ENCODE data around the gene EFNA1. TPM values are rescaled to one million over a fixed set of nuclear protein-coding genes. Genes with fewer than 3 reads are reported as not detected.
A peak's percentile ranks its signal among the peaks of the same experiment; 100 is the strongest.

Gene EFNA1
- polyA plus RNA-seq, 2 of the 4 experiments (the other 2 are of a cell fraction), result 25.1 to 38.9 TPM

- WGBS (ENCODE audit: missing lambda C conversion rate), result 7% methylated on average over 21 of the region's 67 CpGs
- FAIRE-seq, result no peak
- CTCF ChIA-PET, result interaction anchor here (1.9 to 17.9 kb wide), 5 partner anchors 9 to 410 kb away, joined by 3 to 319 read pairs (median 10); partner anchors contain the start of genes ADAM15 and EFNA4
These were observed 48.0 kb upstream of the EFNA1 start for GRCh38 chr1:155079487-155080311.

GRCh38 chr1:155080312-155081228 lies 47.1 kb upstream of the EFNA1 start:
- DNase-seq (ENCODE audit: low read depth in 1 of 2, low spot score in 1 of 2) (no peak), FAIRE-seq (no peak), ATAC-seq (no peak)

More at GRCh38 chr1:155079487-155080311, 48.0 kb upstream of the EFNA1 start:
- Histone ChIP-seq H3K4me2 (peak overlapping the region; percentile 99), H3K9me3 (no peaks in the 10 kb centered on the region), H3K4me1 (peaks cover 51% of the 10 kb centered on the region), H3K27ac (peak overlapping the region in 1 of 2 experiments; percentile 43; a peak in 3 of 6 replicates), H3K4me3 (peak overlapping the region; percentile 55)
- DNase-seq (ENCODE audit: low read depth in 1 of 2, low spot score in 1 of 2), result no peak
- POLR2A ChIA-PET, result no interaction called here
- ATAC-seq, result peak in 1 of 2 experiments; percentile 35; a peak in 3 of 6 replicates
- TF ChIP-seq RNF2 (IDR thresholded peaks at IDR 0.05; ENCODE audit: borderline replicate concordance, low read depth), result 0 out of 2 replicates have a peak, but pooled peaks have one; percentile 51
- no peak for TF ChIP-seq EHF (CRISPR knock-in tag; IDR thresholded peaks at IDR 0.05)

More at GRCh38 chr1:155080312-155081228, 47.1 kb upstream of the EFNA1 start:
- Histone ChIP-seq H3K4me2 (peak overlapping the region; percentile 99), H3K4me1 (peaks cover 52% of the 10 kb centered on the region), H3K9me3 (no peaks in the 10 kb centered on the region), H3K27ac (peak overlapping the region in 1 of 2 experiments; percentile 43; a peak in 3 of 6 replicates), H3K4me3 (peak overlapping the region; percentile 55)
- ChIA-PET CTCF (interaction anchor here (0.6 to 17.9 kb wide), 7 partner anchors 10 to 521 kb away, joined by 3 to 319 read pairs (median 4); partner anchors contain the start of genes ADAM15, EFNA4 and KRTCAP2), POLR2A (interaction anchor here (0.5 to 1.0 kb wide), 2 partner anchors 93 to 107 kb away, joined by 3 to 4 read pairs; partner anchors contain the start of gene KRTCAP2)
- WGBS (ENCODE audit: missing lambda C conversion rate), result 12% methylated on average over 15 of the region's 71 CpGs
- TF ChIP-seq NPAS2 (CRISPR knock-in tag; IDR thresholded peaks at IDR 0.05; ENCODE audit: borderline replicate concordance), result peak; percentile 44; the same call in 1 of the 2 replicates
- peak; percentile 89 for TF ChIP-seq USF2 (IDR thresholded peaks at IDR 0.05)
- no peak for TF ChIP-seq EP300 (IDR thresholded peaks at IDR 0.05)
- TF ChIP-seq ZSCAN20 (CRISPR knock-in tag; IDR thresholded peaks at IDR 0.05), result no peak
- no peak for TF ChIP-seq HOXB13 (CRISPR knock-in tag; IDR thresholded peaks at IDR 0.05; ENCODE audit: low read depth)
- no peak for TF ChIP-seq RARB (CRISPR knock-in tag; IDR thresholded peaks at IDR 0.05)
- TF ChIP-seq RAD21 (conservative IDR thresholded peaks at IDR 0.05 in 1 of 2, IDR thresholded peaks at IDR 0.05 in 1 of 2), result no peak
- no peak for TF ChIP-seq JUN (IDR thresholded peaks at IDR 0.05)
- no peak for TF ChIP-seq CTCF (IDR thresholded peaks at IDR 0.05)
- TF ChIP-seq E2F6 (IDR thresholded peaks at IDR 0.05; ENCODE audit: borderline replicate concordance, low read depth), result 0 out of 2 replicates have a peak, but pooled peaks have one; percentile 16
- no peak for TF ChIP-seq FOXS1 (CRISPR knock-in tag; IDR thresholded peaks at IDR 0.05)
- TF ChIP-seq MAX (IDR thresholded peaks at IDR 0.05), result 0 out of 2 replicates have a peak, but pooled peaks have one; percentile 28
- peak; percentile 75 for TF ChIP-seq BHLHE40 (IDR thresholded peaks at IDR 0.05; ENCODE audit: low read depth, low read length)
- no peak for TF ChIP-seq ZFP36 (IDR thresholded peaks at IDR 0.05; ENCODE audit: borderline replicate concordance, partially characterized antibody)
- no peak for TF ChIP-seq RNF2 (IDR thresholded peaks at IDR 0.05; ENCODE audit: borderline replicate concordance, low read depth)
- TF ChIP-seq ESRRA (IDR thresholded peaks at IDR 0.05; ENCODE audit: borderline replicate concordance, low read length), result no peak
- no peak for TF ChIP-seq TP53 (CRISPR knock-in tag; IDR thresholded peaks at IDR 0.05)

All from A549 (cell line).